K562 (cell line): ENCODE results near the gene NFS1. TPM values are rescaled to one million over a fixed set of nuclear protein-coding genes. Genes with fewer than 3 reads are reported as not detected.

Source experiments
- AFF1 ChIP-seq, 2 experiments: fragments of 450-650 bp; IDR thresholded peaks; 2 replicates each; pipeline ENCODE4 v1.6.1; 2018; ENCODE audit warnings: mild to moderate bottlenecking in 2 of 2, low read depth in 1 of 2; ENCODE audit not compliant: partially characterized antibody in 2 of 2
- ARNT ChIP-seq, 2 experiments: fragments of 450-650 bp; IDR thresholded peaks; 2 replicates each; pipeline ENCODE4 v1.6.1; 2016; ENCODE audit warnings: mild to moderate bottlenecking in 1 of 2
- ATF4 ChIP-seq: fragments of 450-650 bp; formaldehyde crosslinking; IDR thresholded peaks from 2 replicates; pipeline ENCODE4 v1.4.0; 2022; ENCODE audit warnings: mild to moderate bottlenecking, moderate library complexity
- BRF1 ChIP-seq: IDR thresholded peaks from 3 replicates; pipeline ENCODE4 v1.6.1; 2011; ENCODE audit warnings: borderline replicate concordance, mild to moderate bottlenecking; ENCODE audit not compliant: insufficient read length; ENCODE audit errors: extremely low read depth
- CC2D1A ChIP-seq: fragments of 450-650 bp; IDR thresholded peaks from 2 replicates; pipeline ENCODE4 v1.6.1; 2017; ENCODE audit warnings: mild to moderate bottlenecking
- DMBX1 ChIP-seq: fragments of 250-450 bp; sonication (Bioruptor Pico); IDR thresholded peaks from 2 replicates; pipeline ENCODE4 v1.8.0; 2022; ENCODE audit warnings: inconsistent platforms, mild to moderate bottlenecking, moderate library complexity, borderline replicate concordance
- EP400 ChIP-seq: fragments of 450-650 bp; IDR thresholded peaks from 2 replicates; pipeline ENCODE4 v1.6.1; 2017; ENCODE audit warnings: antibody characterized with exemption, mild to moderate bottlenecking, moderate library complexity
- FOXK2 ChIP-seq, 2 experiments: fragments of 450-650 bp; IDR thresholded peaks in 1 of 2; conservative IDR thresholded peaks in 1 of 2; 2 replicates each; pipeline ENCODE4 v1.6.1; 2016; ENCODE audit warnings: low read depth in 2 of 2, mild to moderate bottlenecking in 1 of 2
- ID3 ChIP-seq, 2 experiments: fragments of 250-450 bp in 1 of 2; fragments of 450-650 bp in 1 of 2; sonication (Bioruptor Pico) in 1 of 2; IDR thresholded peaks; 2 replicates each; pipeline versions ENCODE4 v1.6.1 to v1.8.0; 2016 to 2021; ENCODE audit warnings: mild to moderate bottlenecking in 2 of 2, moderate library complexity in 2 of 2, missing compliant biosample characterization in 1 of 2, missing genetic modification characterization in 1 of 2
- IRF2 ChIP-seq: sonication (generic); formaldehyde crosslinking; IDR thresholded peaks from 2 replicates; pipeline ENCODE4 v1.8.1; 2022; ENCODE audit warnings: mild to moderate bottlenecking, missing genetic modification reagents
- L3MBTL2 ChIP-seq: fragments of 450-650 bp; IDR thresholded peaks from 2 replicates; pipeline ENCODE4 v1.6.1; 2016; ENCODE audit warnings: mild to moderate bottlenecking, moderate library complexity
- LEF1 ChIP-seq: fragments of 450-650 bp; IDR thresholded peaks from 2 replicates; pipeline ENCODE4 v1.6.1; 2016; ENCODE audit warnings: mild to moderate bottlenecking
- MTA1 ChIP-seq: fragments of 450-650 bp; IDR thresholded peaks from 2 replicates; pipeline ENCODE4 v1.6.1; 2017; ENCODE audit warnings: borderline replicate concordance
- NFATC3 ChIP-seq: fragments of 450-650 bp; IDR thresholded peaks from 2 replicates; pipeline ENCODE4 v1.6.1; 2017; ENCODE audit warnings: mild to moderate bottlenecking
- NFE2L1 ChIP-seq: fragments of 450-650 bp; IDR thresholded peaks from 2 replicates; pipeline ENCODE4 v1.6.1; 2016; ENCODE audit warnings: missing genetic modification characterization, low read depth, mild to moderate bottlenecking, missing compliant biosample characterization, moderate library complexity, borderline replicate concordance
- NR1H2 ChIP-seq: sonication (generic); formaldehyde crosslinking; IDR thresholded peaks from 2 replicates; pipeline ENCODE4 v1.4.0; 2020; ENCODE audit warnings: mild to moderate bottlenecking, missing genetic modification reagents
- RBBP5 ChIP-seq: fragments of 200-600 bp; sonication (generic); IDR thresholded peaks from 2 replicates; pipeline ENCODE4 v1.6.1; 2012; ENCODE audit warnings: borderline replicate concordance, mild to moderate bottlenecking, low read length, control low read depth, inconsistent platforms; ENCODE audit not compliant: insufficient read depth, poor library complexity, severe bottlenecking
- SETDB1 ChIP-seq: IDR thresholded peaks from one replicate; pipeline ENCODE4 v1.6.1; 2012; ENCODE audit warnings: low read length, control low read depth, inconsistent platforms
- SMARCE1 ChIP-seq: fragments of 450-650 bp; IDR thresholded peaks from 2 replicates; pipeline ENCODE4 v1.7.1; 2016; ENCODE audit warnings: mild to moderate bottlenecking
- SUPT5H ChIP-seq: fragments of 450-650 bp; IDR thresholded peaks from 2 replicates; pipeline ENCODE4 v1.6.1; 2016
- ZNF316 ChIP-seq: fragments of 450-650 bp; IDR thresholded peaks from 2 replicates; pipeline ENCODE4 v1.6.1; 2016
- ZNF584 ChIP-seq: fragments of 200-800 bp; sonication (Bioruptor generic); IDR thresholded peaks from 2 replicates; pipeline ENCODE4 v1.6.1; 2016; ENCODE audit warnings: low read depth, mild to moderate bottlenecking, missing genetic modification characterization, missing compliant biosample characterization
- ZNF589 ChIP-seq: fragments of 200-800 bp; sonication (Bioruptor generic); IDR thresholded peaks from 2 replicates; pipeline ENCODE4 v1.6.1; 2016; ENCODE audit warnings: low read depth, missing genetic modification characterization, missing compliant biosample characterization
- polyA plus RNA-seq, 8 experiments: library from polyadenylated mRNA; depleted of rRNA in 4 of 8; stranded (reverse) in 5 of 8; unstranded in 3 of 8; fragments of >200 nt; fragmentation: Nextera tagmentation in 2 of 8; fragmentation: Illumina TruSeq in 1 of 8; extraction: Ambion mirVana in 2 of 8; extraction: Trizol in 1 of 8; gene quantifications; 2 replicates each; pipeline versions ENCODE4 v1.2.1 to v1.2.3, GENCODE V29; 2011 to 2014; ENCODE audit warnings: inconsistent platforms in 1 of 8, missing spikeins in 1 of 8
- total RNA-seq, 7 experiments: library from RNA; depleted of rRNA in 6 of 7; stranded (reverse); fragments of >200 nt in 6 of 7; fragmentation: Illumina TruSeq in 2 of 7; extraction: Trizol in 2 of 7; gene quantifications; 2 replicates each; pipeline versions ENCODE4 v1.2.1 to v1.2.3, GENCODE V29; 2011 to 2021; ENCODE audit warnings: low replicate concordance in 1 of 7

NFS1 gene
- total and polyA plus RNA-seq, 9 of the 15 experiments (the other 6 are each of a cell fraction or from before 2014, with no cell fraction given): 11.5 to 84.8 (median 47.1) TPM

GRCh38 chr20:35743693-35744491 is 44.7 kb upstream of the NFS1 start (continued):
- TF ChIP-seq NFATC3 (0 out of 2 replicates have a peak, but pooled peaks have one; percentile 15), ZNF589 (CRISPR knock-in tag) (peak; percentile 69; the same call in 1 of the 2 replicates), ATF4 (0 out of 2 replicates have a peak, but pooled peaks have one; percentile 13), LEF1 (peak; percentile 84), SETDB1 (no peak), NR1H2 (no peak), RBBP5 (no peak), EP400 (peak; percentile 46), ARNT (IDR thresholded peaks at IDR 0.05) (peak in 1 of 2 experiments; percentile 55; a peak in 1 of 4 replicates), NFE2L1 (tag) (peak; percentile 84), L3MBTL2 (peak; percentile 50; the same call in 1 of the 2 replicates), SMARCE1 (peak; percentile 89), AFF1 (IDR thresholded peaks at IDR 0.05; ENCODE audit: low read depth in 1 of 2, partially characterized antibody in 2 of 2) (peak; percentile 71 to 76), FOXK2 (conservative IDR thresholded peaks at IDR 0.05 in 1 of 2, IDR thresholded peaks at IDR 0.05 in 1 of 2; ENCODE audit: low read depth in 2 of 2) (peak; percentile 39 to 51; a peak in 1 of 4 replicates), ZNF316 (peak; percentile 98), ID3 (CRISPR knock-in tag; IDR thresholded peaks at IDR 0.05) (no peak), ID3 (tag; IDR thresholded peaks at IDR 0.05) (peak; percentile 66), DMBX1 (peak; percentile 44; the same call in 1 of the 2 replicates), BRF1 (no peak), CC2D1A (peak; percentile 31; the same call in 1 of the 2 replicates), ZNF584 (CRISPR knock-in tag) (peak; percentile 72; the same call in 1 of the 2 replicates), MTA1 (peak; percentile 64; the same call in 1 of the 2 replicates), SUPT5H (0 out of 2 replicates have a peak, but pooled peaks have one; percentile 9), IRF2 (CRISPR knock-in tag) (no peak)
